Measurements from ENCODE around the gene SMARCA2.
"Not testable (repeated sequence)": the region's sequence is repeated elsewhere in the genome, so short reads cannot be mapped to it uniquely, and the experiment has no call there.

Gene SMARCA2

DNA sequence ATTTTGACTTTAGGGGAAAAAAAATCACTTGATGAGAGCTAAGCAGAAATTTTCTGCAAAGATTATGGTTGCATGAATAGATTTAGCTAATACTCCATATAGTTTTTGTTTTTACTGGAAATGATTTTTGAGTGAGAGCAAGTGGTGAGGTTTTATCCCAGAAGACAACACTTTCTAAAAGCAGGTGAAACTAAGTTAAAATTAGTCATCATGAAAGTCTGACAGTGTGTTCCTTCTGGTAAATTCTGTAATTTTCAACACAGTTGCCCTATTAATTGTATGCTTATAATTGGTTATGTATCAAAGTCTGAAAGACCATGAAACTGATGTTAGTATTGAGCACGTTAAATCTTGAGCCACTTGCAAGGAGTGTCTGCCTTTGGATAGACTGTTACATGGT is 91.5 kb downstream of the SMARCA2 start:
- DNase-seq, result no peak

DNA sequence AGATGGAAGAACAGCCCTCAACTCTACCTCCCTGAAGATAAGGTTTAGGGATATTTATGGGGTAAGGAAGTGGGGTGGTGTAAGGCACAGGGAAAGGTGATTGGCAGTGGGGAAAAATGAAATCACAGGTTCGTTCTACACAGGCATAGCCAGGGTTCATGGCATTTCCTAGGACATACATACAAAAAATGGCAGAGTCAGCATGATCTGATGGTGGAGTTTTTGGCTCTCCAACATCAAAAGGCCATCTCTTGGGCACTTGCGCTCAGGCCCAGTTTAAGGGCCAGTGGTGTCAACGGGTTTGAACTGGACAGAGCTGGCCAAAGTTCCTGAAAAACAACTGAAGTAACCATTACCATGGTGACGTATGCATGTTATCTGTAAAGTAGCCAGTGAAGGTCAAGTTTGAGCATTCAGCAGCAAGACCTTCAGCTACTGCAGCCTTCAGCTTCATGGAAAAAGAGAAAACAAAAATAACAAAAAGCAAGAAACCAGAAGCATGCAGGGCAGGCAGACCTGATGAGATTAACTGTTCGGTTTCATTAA is 92.8 kb downstream of the SMARCA2 start:
- no peak for DNase-seq

- DNase-seq, result no peak
Measured at GRCh38 chr9:2109069-2109650, 94.0 kb downstream of the SMARCA2 start.

DNA sequence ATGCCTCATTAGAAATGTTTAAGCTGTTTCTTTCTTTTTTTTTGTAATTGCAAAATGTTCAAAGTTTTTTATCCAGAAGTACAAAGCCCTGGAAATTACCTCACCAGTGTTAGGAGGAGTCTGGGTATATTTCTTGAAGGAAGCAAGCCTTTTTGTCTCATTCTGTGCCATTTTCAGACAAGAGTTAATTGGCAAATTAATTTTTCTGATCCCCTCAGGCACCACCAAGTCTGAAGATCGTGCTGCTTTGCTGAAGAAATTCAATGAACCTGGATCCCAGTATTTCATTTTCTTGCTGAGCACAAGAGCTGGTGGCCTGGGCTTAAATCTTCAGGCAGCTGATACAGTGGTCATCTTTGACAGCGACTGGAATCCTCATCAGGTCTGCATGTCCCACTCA is 94.9 kb downstream of the SMARCA2 start:
- no peak for DNase-seq

DNA sequence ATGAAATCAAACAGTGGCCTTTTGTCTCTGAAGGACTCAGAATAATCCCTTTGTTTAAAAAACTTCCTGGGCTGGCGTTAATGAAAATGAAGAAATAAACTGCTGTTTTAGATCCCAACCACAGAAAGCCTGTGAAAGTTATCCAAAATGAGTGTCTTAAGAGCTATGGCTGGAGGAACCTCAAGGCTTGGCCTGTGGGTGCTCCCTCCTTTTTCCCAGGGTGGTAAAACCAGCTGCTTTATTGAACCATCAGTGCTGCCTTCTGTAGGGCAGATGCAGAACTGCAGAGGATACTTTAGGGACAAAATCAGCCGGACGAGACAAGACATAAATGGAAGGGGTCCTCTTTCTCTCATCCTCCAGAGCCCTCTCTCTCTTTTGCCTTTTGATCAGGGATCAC is 100.9 kb downstream of the SMARCA2 start:
- peak; percentile 6 for DNase-seq

- no peak for DNase-seq
Measured at GRCh38 chr9:2117527-2117926, 102.4 kb downstream of the SMARCA2 start.

- DNase-seq, result no peak
Measured at GRCh38 chr9:2119566-2119965, 104.4 kb downstream of the SMARCA2 start.

DNA sequence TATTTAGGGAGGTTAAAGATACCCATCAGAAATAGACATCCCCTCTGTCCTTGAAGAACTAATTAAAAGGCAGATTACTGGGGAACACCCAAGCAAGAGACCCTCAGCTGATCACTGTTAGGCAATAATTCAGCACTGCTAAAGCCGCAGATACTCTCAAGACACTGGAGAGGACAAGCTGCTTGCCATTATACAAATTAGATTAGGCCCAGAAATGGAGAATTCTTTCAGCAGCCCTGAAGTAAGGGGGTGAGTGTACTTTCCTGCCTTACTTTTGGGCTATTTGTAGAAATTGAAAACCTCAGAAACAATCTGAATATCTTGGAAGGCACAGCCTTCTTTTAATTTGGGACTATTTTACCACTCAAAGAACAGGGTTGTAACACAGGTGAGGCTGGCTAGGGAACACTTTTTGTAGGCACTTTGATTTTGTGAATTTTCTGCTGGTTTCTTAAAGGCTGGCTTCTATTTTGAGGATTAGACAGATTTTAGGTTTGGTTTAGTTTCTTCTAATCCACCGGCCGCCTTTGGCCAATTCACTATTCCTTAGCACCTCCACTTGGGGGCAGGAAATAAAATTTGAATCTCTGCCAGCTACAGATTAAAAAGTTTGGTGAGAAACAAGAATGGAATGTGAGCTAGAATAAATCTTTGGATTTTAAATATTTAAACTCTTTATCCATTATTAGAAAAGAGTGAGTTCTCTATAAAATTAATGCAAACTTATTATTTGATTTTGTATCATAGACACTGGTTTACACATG is 106.0 kb downstream of the SMARCA2 start:
- no peak for DNase-seq

DNA sequence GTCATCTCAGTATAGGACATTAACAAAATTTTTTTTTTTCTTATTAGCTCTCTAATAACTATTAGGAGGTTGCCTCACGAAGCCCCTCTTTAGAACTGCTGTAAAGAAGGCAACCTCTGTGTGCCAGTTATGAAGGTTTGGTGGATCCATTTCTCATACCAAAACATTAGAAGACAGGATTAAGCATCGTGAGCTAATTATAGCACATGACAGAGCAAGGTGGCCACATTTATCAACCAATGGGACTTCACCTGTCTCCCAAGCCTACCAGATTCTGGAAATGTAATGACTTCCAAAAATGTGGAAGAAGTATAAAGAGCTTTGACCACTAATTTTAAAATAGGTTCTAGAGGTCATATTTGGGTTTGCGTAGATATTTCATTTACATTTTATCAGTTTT is 107.2 kb downstream of the SMARCA2 start:
- no peak for DNase-seq

- no peak for DNase-seq
Measured at GRCh38 chr9:2125906-2126305, 110.8 kb downstream of the SMARCA2 start.

- DNase-seq, result no peak
Measured at GRCh38 chr9:2126331-2126803, 111.2 kb downstream of the SMARCA2 start.

GRCh38 chr9:2127486-2127885 is 112.3 kb downstream of the SMARCA2 start:
- DNase-seq, result no peak

DNA sequence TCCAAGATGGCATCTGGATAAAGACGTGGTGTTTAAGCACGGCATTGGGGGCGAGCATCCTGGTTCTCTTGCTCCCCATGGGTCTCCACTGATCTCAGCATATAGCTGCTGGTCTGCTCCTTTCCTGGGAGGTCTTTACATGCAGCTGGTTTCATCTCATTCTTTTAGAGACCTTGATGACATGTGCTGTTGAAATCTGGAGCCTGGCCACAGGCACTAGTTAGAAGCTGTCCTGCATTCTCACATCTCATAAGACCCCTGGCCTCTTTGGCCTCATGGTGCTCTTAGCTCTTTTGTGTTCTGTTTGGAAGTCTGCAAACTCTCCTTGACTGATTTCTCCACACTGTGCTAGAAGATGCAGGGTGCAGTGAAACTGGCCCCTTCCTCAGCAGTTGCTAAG is 113.0 kb downstream of the SMARCA2 start:
- no peak for DNase-seq

DNA sequence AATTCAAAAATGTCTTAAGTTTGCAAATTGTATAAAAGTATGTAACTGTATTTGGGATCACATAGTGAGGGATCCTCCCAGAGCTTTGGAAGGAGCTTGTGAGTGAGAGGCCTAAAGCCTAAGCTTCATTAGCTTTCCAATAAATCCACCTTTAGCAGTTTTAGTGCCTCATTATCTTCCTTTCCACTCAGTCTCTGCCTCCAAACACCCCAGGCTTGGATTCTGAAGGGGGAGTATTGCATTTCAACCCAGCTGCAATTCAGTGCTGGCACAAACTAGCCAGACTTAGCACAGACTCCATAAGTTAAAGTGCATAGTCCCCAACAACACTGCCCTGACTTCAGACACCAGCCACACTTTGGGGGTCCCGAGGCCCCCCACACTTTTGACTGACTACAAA is 113.5 kb downstream of the SMARCA2 start:
- no peak for DNase-seq

- no peak for DNase-seq
Measured at GRCh38 chr9:2130941-2131340, 115.8 kb downstream of the SMARCA2 start.

- DNase-seq, result peak; percentile 45
Measured at GRCh38 chr9:2132484-2133082, 117.4 kb downstream of the SMARCA2 start.

GRCh38 chr9:2134391-2134790 is 119.2 kb downstream of the SMARCA2 start:
- DNase-seq, result no peak

DNA sequence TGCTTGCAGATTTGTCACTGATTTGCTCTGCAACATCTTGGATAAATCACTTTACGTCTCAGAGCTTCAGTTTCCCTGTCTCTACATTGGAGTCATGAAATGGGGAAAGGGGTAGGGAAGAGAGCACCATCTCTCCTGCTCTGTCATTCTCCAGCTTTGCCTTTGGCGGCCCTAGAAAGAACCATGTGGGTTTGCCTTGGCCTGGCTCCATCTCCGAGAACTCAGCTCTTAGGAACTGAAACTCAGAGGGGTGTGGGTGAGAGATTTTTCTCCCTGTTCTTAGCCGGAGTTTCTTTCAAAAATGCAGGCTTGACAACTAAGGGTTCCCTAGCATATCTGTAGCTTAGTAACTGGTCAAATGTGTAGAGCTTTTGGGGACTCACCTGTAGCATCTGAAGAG is 123.5 kb downstream of the SMARCA2 start:
- no peak for DNase-seq

DNA sequence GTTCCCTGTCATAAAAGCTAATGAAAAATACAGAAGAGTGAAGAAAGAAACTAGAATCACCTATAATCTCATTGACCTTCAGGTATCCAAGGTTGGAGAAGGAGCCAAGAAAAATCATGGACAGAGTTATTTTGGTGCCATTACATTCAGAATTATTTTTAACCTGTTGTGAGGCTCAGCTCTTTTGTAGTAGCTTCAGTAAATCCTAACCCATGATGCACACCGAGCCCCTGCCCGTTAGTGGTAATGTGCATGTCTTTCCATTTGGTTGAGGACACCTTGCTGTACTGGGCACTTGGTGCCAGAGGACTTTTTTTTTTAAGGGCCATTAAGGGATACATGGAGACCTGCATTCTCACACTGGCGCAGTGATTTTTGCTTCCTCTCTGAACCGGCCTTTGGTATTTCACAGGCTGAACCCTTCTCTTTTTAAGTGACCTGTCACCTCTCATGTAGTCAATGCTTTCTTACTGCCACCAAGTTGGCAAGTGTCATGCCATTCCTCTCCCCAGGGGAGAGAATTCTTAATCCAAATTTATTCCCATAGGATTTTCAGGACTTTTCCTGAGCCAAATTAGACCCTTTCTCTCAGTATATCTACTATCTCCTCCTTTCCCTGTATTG is 125.6 kb downstream of the SMARCA2 start:
- DNase-seq, result no peak

DNA sequence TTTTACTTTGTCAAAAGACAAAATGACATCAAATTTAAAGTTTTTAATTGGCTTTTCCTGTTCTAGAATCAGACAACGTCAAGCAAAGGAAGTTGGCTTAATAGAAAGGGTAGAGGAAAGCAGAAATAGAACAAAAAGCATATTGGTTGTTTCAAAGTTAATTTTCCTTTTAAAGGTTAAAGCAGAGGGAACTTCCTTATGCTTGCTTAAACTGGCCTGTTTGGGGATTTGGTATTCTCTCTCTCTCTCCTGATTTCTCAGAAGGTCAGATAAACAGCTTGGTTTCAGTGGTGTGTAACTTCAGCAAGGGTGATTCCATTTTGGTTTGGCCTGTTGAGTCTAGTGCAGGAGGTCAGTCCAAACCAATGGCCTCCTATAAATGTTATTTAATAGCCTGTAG is 127.1 kb downstream of the SMARCA2 start:
- no peak for DNase-seq

DNA sequence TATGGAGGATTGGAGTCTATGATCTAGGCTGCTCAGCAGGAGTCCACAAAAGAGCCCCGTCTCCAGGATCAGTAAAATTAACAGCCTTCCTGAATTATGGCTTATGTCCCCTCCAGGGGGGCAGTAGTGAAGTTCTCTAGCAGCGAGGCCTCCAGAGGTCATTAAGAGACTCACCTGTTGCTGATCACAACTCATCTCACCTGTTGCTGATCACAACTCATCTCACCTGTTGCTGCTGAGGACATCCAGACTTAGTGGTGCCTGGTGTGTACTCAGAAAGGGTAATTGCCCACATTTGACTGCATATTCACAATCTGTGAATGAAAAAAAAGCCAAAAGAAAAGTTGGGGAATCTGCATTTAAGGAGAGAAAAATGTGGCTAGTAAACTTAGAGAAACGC is 129.5 kb downstream of the SMARCA2 start:
- DNase-seq, result no peak

DNA sequence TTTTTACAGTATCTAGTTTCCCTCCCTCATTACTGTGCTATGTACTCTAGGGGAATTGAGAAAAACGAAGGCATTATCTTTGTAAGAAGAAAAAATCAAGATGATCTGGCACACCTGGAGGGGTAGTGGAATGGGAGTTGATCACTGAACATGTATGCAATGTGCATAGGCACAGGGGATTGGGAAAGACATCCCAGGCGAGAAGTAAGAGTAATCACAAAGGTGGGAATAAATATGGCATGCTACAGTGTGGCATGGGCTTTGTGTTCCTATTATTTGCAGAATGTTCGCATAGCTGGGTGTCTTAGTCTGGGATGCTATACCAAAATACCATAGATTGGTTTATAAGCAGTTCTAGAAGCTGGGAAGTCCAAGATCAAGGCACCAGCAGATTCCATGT is 130.6 kb downstream of the SMARCA2 start:
- DNase-seq, result no peak

DNA sequence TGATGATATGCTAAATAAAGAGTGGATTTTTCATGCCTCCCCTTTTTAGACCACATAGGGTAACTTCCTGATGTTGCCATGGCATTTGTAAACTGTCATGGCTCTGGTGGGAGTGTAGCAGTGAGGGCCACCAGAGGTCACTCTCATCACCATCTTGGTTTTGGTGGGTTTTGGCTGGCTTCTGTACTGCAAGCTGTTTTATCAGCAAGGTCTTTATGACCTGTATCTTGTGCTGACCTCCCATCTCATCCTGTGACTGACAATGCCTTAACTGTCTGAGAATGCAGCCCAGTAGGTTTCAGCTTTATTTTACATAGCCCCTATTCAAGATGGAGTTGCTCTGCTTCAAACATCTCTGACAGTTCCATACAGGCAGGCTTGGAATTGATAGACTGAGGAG is 131.6 kb downstream of the SMARCA2 start:
- DNase-seq, result not testable (repeated sequence)

DNA sequence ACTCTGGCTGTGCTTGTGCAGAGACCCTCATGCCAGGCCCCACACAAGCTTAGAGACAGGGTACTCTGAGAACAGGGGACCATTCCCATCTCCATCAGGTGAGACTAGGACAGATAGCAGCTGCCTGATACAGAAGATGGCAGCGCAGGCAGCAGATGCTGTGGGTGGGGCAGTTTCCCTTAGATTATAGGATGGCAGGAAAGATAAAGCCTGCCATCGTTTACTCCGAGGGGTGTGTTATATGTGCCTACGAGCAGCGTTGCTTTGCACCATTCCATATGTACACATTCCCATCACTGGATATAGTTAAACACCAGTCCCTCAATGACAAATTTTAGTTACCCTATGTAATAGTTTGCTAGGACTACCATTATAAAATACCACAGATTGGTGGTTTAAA is 135.2 kb downstream of the SMARCA2 start:
- DNase-seq, result no peak

All from NCI-H1694 treated with DMSO at 0.1 percent for 48 hours (cell line).